Panc1 (cell line): Measurements from ENCODE around the gene HEBP2. TPM values are rescaled to one million over a fixed set of nuclear protein-coding genes. Genes with fewer than 3 reads are reported as not detected.

Experiments used
- ATAC-seq: fragments of 200-7000 bp; cut with Tn5 transposase; 2 replicates; pipeline ENCODE4 v1.9.1; 2020; ENCODE audit warnings: mild to moderate bottlenecking, moderate library complexity
- BruUV-seq: library from RNA; stranded (reverse); fragments of 400-500 nt; replicated peaks from 2 replicates; lab custom pipeline; 2021; lab: Mats Ljungman, UMichigan
- CTCF ChIA-PET: fragments of 300-600 bp; sonication (Branson Sonifier 250); formaldehyde crosslinking; loops from one replicate; lab custom pipeline; 2022; ENCODE audit warnings: antibody characterized with exemption; lab: Charles Lee
- POLR2A ChIA-PET: fragments of 300-600 bp; sonication (Branson Sonifier 250); formaldehyde crosslinking; loops from one replicate; lab custom pipeline; 2022; ENCODE audit warnings: antibody characterized with exemption; lab: Charles Lee
- DNase-seq: peaks from one replicate; pipeline ENCODE4 v3.0.0-alpha.2; 2010; ENCODE audit warnings: low read depth, low spot score
- H3K27ac ChIP-seq: 2 replicates; pipeline ENCODE4 v1.5.1; 2011; ENCODE audit warnings: mild to moderate bottlenecking, low read length, inconsistent platforms
- H3K27me3 ChIP-seq: fragments of 200-500 bp; sonication (Bioruptor generic); 2 replicates; pipeline ENCODE4 v1.6.0; 2014; ENCODE audit warnings: low read length, inconsistent platforms; ENCODE audit not compliant: control insufficient read depth, insufficient read depth
- H3K36me3 ChIP-seq: fragments of 200-500 bp; sonication (Bioruptor generic); 2 replicates; pipeline ENCODE4 v1.5.1; 2014; ENCODE audit warnings: inconsistent platforms, mild to moderate bottlenecking, low read length, moderate library complexity; ENCODE audit not compliant: control insufficient read depth, insufficient read depth
- H3K4me1 ChIP-seq: 2 replicates; pipeline ENCODE4 v1.5.1; 2011; ENCODE audit warnings: inconsistent platforms, mild to moderate bottlenecking, low read length, moderate library complexity; ENCODE audit not compliant: control insufficient read depth, insufficient read depth
- H3K4me3 ChIP-seq, 2 experiments: 2 replicates each; pipeline ENCODE4 v1.5.1; 2011 to 2012; ENCODE audit warnings: low read depth in 2 of 2, low read length in 2 of 2, mild to moderate bottlenecking in 2 of 2, inconsistent platforms in 1 of 2, moderate library complexity in 1 of 2
- H3K9me3 ChIP-seq: fragments of 200-500 bp; sonication (Bioruptor generic); 2 replicates; pipeline ENCODE4 v1.5.1; 2014; ENCODE audit warnings: low read depth, mild to moderate bottlenecking, inconsistent platforms, low read length, moderate library complexity; ENCODE audit not compliant: control insufficient read depth, insufficient read depth
- CTCF ChIP-seq: fragments of 450-650 bp; IDR thresholded peaks from 2 replicates; pipeline ENCODE4 v1.5.1; 2017; ENCODE audit warnings: mild to moderate bottlenecking
- POLR2AphosphoS5 ChIP-seq: IDR thresholded peaks from 2 replicates; pipeline ENCODE4 v1.6.1; 2012; ENCODE audit warnings: mild to moderate bottlenecking, low read depth, low read length, moderate library complexity
- REST ChIP-seq, 2 experiments: IDR thresholded peaks; 2 replicates each; pipeline ENCODE4 v1.6.1; 2011 to 2012; ENCODE audit warnings: low read depth in 2 of 2, control low read depth in 1 of 2, low read length in 1 of 2, mild to moderate bottlenecking in 1 of 2, moderate library complexity in 1 of 2; ENCODE audit not compliant: insufficient read depth in 1 of 2
- SIN3A ChIP-seq: IDR thresholded peaks from 2 replicates; pipeline ENCODE4 v1.6.1; 2012; ENCODE audit warnings: low read depth, mild to moderate bottlenecking, low read length, moderate library complexity, borderline replicate concordance; ENCODE audit not compliant: insufficient read depth
- TCF7L2 ChIP-seq: IDR thresholded peaks from 2 replicates; pipeline ENCODE4 v1.6.1; 2011; ENCODE audit warnings: mild to moderate bottlenecking, low read depth, low read length, inconsistent platforms
- in situ Hi-C: cut with HindIII; loops from 2 replicates; pipeline ENCODE4 v1.10.0; 2016; ENCODE audit warnings: low sequenced_read_pairs, low pct_unique_long_range_greater_than_20kb
- intact Hi-C: fragments of 100-400 bp; cut with micrococcal nuclease; formaldehyde crosslinking; loops from one replicate; pipeline ENCODE4 v1.10.0; 2022; ENCODE audit not compliant: unreplicated experiment
- total RNA-seq: library from RNA; stranded (reverse); gene quantifications from one replicate; pipeline ENCODE4 v1.2.1, GENCODE V29; 2021; ENCODE audit not compliant: unreplicated experiment

The HEBP2 gene
- total RNA-seq, 1 experiment from 2014 or later: 48.1 TPM

GRCh38 chr6:138434925-138435324 lies 30.9 kb downstream of the HEBP2 start:
- ChIA-PET POLR2A (no interaction called here), CTCF (no interaction called here)
- Histone ChIP-seq H3K27me3 (no peaks in the 10 kb centered on the region), H3K36me3 (no peaks in the 10 kb centered on the region), H3K4me3 (no peak overlapping the region), H3K4me1 (no peaks in the 10 kb centered on the region; the same call in 1 of the 2 replicates), H3K9me3 (no peaks in the 10 kb centered on the region), H3K27ac (no peak overlapping the region)
- in situ Hi-C loops: no loop called here
- ATAC-seq (no peak), DNase-seq (no peak)
- intact Hi-C loops: no loop called here
- BruUV-seq: no TSS peak
- TF ChIP-seq CTCF: no peak
- TF ChIP-seq POLR2AphosphoS5: no peak
- no peak for TF ChIP-seq SIN3A
- TF ChIP-seq REST (IDR thresholded peaks at IDR 0.05; ENCODE audit: insufficient read depth in 1 of 2, low read depth in 2 of 2, low read length in 1 of 2): no peak
- TF ChIP-seq TCF7L2: no peak

GRCh38 chr6:138439546-138439945 lies 35.5 kb downstream of the HEBP2 start:
- DNase-seq (no peak), ATAC-seq (no peak)
- in situ Hi-C loops: no loop called here
- no peaks in the 10 kb centered on the region for H3K4me1 ChIP-seq
- CTCF ChIA-PET: no interaction called here
- TF ChIP-seq POLR2AphosphoS5 (no peak), REST (IDR thresholded peaks at IDR 0.05; ENCODE audit: insufficient read depth in 1 of 2, low read depth in 2 of 2, low read length in 1 of 2) (no peak), TCF7L2 (no peak)
- no peak overlapping the region for H3K4me3 ChIP-seq
- intact Hi-C loops: no loop called here
- BruUV-seq: no TSS peak
- no peaks in the 10 kb centered on the region for H3K27me3 ChIP-seq
- H3K9me3 ChIP-seq: no peaks in the 10 kb centered on the region
- POLR2A ChIA-PET: no interaction called here
- no peak overlapping the region for H3K27ac ChIP-seq
- H3K36me3 ChIP-seq: no peaks in the 10 kb centered on the region; the same call in 1 of the 2 replicates
